ENCODE results near the gene LAS1L.

DNA sequence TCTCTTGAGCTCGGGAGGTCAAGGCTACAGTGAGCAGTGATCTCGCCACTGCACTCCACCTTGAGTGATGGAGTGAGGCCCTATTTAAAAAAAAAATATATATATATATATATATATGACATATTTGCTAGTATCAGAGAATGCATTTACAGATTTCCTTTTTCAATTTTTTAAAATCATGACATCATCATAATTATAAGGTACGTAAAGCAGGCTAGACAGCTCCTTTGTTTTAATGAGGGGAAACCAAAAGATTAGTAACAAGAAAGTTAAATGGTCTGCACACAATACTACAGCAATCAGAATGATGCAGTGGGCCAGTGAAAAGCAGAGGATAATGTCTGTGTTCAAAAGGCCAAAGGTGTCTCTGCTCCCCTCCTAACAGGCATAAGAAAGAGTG lies 43.0 kb downstream of the LAS1L start:
- TF ChIP-seq CTCF (IDR thresholded peaks at IDR 0.05) (no peak), POLR2A (IDR thresholded peaks at IDR 0.05) (no peak)
